Stomach smooth muscle (tissue), 2 donors: ENCODE data around the gene AMH.
A peak's percentile ranks its signal among the peaks of the same experiment; 100 is the strongest.
"Not testable (repeated sequence)": the region's sequence is repeated elsewhere in the genome, so short reads cannot be mapped to it uniquely, and the experiment has no call there.

Experiments
- H3K27ac ChIP-seq: one replicate; pipeline ENCODE4 v1.7.0; 2013; ENCODE audit warnings: mild to moderate bottlenecking, low read length, inconsistent platforms
- H3K27me3 ChIP-seq, 2 donors: one replicate each; pipeline ENCODE4 v1.7.0; 2013; ENCODE audit warnings: low read length in 2 of 2; ENCODE audit not compliant: insufficient read depth in 2 of 2, control insufficient read depth in 1 of 2
- H3K36me3 ChIP-seq, 2 donors: one replicate each; pipeline ENCODE4 v1.7.0; 2013; ENCODE audit warnings: low read length in 2 of 2; ENCODE audit not compliant: control insufficient read depth in 2 of 2, insufficient read depth in 2 of 2
- H3K4me1 ChIP-seq: one replicate; pipeline ENCODE4 v1.7.0; 2013; ENCODE audit warnings: low read length; ENCODE audit not compliant: control insufficient read depth, insufficient read depth
- H3K4me3 ChIP-seq, 2 donors: one replicate each; pipeline ENCODE4 v1.7.0; 2013; ENCODE audit warnings: low read length in 2 of 2
- H3K9ac ChIP-seq, 2 donors: one replicate each; pipeline ENCODE4 v1.7.0; 2013; ENCODE audit warnings: low read length in 2 of 2, mild to moderate bottlenecking in 1 of 2
- H3K9me3 ChIP-seq, 2 donors: one replicate each; pipeline ENCODE4 v1.7.0; 2013; ENCODE audit warnings: low read length in 2 of 2; ENCODE audit not compliant: control insufficient read depth in 2 of 2
- donor health status: healthy.
- donor health status: Pancreatic carcinoma.

Gene AMH

DNA sequence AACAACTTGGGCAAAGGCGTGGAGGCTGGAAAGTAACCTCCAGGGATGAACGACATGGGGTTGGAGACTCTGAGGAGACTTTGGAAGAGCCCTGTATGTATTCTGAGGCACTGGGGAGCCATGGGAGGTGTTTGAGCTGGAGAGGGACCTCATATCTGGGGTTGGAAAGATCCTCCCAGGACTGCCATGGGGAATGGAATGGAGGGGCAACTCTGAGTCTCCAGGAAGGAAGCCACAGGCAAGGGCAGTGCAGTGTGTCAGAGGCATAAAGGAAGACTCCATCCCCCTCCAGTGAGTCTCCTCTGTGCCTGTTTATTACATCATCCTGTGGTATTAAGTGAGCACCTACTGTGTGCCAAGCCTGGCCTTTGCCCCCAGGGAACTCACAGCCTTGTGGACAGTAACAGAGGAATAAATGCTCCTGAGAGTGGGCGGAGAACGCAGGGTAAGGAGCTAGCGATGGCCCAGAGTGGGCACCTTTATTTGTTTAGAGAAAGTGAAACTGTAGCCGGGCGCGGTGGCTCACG, 25.1 kb downstream of the AMH start:
- Histone ChIP-seq H3K4me1 (peaks cover 47% of the 10 kb centered on the region), H3K27me3 (no peaks in the 10 kb centered on the region), H3K9ac (peak overlapping the region in 1 of 2 donors; percentile 48), H3K4me3 (peak overlapping the region in 1 of 2 donors; percentile 65), H3K9me3 (no peaks in the 10 kb centered on the region), H3K36me3 (peaks cover 9 to 11% of the 10 kb centered on the region in 2 donors), H3K27ac (peak overlapping the region; percentile 66)

DNA sequence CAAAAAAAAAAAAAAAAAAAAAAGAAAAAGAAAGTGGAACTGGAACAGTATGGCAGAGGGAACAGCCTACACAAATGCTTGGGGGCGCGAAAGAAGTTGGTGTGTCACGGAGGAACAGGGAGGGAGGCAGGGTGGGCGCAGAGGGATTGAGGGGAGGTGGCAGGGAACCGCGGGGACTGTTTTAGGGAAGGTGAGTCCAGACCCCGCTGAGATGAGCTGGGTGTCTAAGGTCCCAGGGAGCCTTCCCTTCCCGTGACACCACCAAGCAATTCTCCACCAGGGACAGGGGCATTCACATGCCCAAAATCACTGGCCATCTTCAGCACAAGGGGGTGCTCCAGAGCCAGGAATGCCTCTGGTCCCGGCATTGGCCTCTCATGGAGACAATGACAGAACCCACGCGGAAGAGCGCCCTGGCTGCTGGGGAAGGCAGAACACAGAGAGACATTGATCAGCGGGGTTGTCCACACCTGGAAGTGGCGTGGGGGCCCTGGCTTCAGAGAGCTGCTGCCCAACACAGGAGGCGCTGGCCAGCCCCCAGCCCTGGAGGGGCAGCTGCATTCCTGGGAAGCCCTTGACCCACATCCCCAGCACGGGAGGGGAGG, 25.9 kb downstream of the AMH start:
- peaks cover 9 to 11% of the 10 kb centered on the region in 2 donors for H3K36me3 ChIP-seq
- peaks cover 47% of the 10 kb centered on the region for H3K4me1 ChIP-seq
- H3K4me3 ChIP-seq = no peak overlapping the region
- no peak overlapping the region for H3K27ac ChIP-seq
- no peaks in the 10 kb centered on the region for H3K27me3 ChIP-seq
- H3K9me3 ChIP-seq = no peaks in the 10 kb centered on the region
- no peak overlapping the region for H3K9ac ChIP-seq

DNA sequence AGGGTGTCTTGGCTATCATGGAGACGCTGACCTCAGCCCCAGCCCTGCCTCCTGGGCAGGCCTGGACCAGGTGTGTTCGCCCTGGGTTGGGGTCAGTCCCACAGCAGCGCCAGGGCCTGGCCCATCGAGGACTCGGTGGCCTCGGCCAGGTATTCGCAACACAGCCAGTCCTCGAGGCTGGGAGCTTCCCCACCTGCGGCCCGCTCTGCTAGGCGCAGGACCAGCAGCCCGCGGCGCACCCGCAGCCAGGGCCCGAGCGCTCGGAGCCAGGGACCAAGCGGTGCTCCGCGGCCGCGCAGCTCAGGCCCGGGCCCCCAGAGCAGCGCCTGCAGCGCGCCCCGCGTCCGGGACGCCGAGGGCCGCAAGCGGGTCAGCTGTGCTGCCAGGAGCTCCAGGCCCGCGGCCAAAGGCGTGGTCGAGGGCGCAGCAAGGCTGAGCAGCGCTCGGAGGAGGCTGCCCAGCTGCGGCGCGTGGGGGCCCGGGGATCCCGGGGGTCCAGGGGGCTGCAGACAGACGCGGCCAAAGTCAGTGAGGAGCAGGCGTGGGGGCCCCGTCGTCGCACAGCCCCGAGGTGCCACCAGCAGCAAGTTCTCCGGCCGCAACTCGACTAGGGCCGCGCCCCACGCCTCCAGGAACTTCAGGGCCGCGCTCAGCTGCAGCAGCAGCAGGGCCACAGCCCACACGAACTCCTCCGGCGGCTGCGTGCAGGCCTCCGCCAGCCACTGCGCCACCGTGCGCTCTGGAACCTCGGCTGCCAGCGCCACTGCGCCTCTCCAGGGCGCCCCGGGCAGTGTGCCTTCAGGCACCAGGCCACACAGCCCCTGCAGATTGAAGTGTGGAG, 26.7 kb downstream of the AMH start:
- Histone ChIP-seq H3K4me3 (peak overlapping the region in 1 of 2 donors; percentile 15), H3K9me3 (no peaks in the 10 kb centered on the region), H3K27ac (no peak overlapping the region), H3K4me1 (peaks cover 47% of the 10 kb centered on the region), H3K36me3 (peaks cover 9 to 11% of the 10 kb centered on the region in 2 donors), H3K9ac (no peak overlapping the region), H3K27me3 (no peaks in the 10 kb centered on the region)

DNA sequence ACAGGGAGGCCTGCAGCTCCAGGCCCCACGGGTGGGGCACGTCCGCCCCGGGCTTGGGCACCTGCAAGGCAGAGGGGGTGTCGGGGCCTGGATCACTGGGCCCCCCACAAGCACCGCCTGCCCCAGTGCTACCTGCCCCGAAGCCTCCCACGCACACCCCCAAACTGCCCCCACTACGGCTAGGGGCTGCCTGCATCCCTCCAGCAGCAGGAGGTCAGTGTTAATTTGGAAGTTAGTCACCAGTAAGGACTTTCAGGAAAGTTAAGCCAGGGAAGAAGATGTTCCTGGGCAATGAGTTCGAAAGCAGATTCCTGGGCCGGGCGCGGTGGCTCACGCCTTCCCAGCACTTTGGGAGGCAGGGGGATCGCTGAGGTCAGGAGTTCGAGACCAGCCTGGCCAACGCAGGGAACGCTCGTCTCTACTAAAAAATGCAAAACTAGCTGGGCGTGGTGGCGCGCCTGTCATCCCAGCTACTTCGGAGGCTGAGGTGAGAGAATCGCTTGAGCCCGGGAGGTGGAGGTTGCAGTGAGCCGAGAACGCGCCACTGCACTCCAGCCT, 27.4 kb downstream of the AMH start:
- Histone ChIP-seq H3K27ac (no peak overlapping the region), H3K36me3 (peaks cover 9 to 11% of the 10 kb centered on the region in 2 donors), H3K27me3 (no peaks in the 10 kb centered on the region), H3K9ac (no peak overlapping the region), H3K9me3 (no peaks in the 10 kb centered on the region), H3K4me1 (peaks cover 40% of the 10 kb centered on the region), H3K4me3 (no peak overlapping the region)

DNA sequence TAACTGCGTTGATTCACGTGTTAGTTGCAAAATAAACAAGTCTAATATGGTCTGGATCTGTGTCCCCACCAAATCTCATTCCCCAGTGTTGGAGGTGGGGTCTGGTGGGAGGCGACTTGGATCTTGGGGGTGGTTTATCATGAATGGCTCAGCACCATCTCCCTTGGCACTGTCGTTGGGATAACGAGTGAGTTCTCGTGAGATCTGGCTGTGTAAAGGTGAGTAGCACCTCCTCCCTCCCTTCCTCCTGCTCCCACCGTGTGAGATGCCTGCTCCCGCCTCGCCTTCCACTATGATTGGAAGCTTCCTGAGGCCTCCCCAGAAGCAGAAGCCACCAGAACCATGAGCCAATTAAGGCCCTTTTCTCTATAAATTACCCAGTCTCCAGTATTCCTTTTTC, 28.0 kb downstream of the AMH start:
- no peaks in the 10 kb centered on the region for H3K27me3 ChIP-seq
- H3K9me3 ChIP-seq = no peaks in the 10 kb centered on the region
- H3K36me3 ChIP-seq = peaks cover 8 to 9% of the 10 kb centered on the region in 2 donors
- H3K9ac ChIP-seq = no peak overlapping the region
- H3K27ac ChIP-seq = no peak overlapping the region
- H3K4me3 ChIP-seq = no peak overlapping the region
- peaks cover 40% of the 10 kb centered on the region for H3K4me1 ChIP-seq

DNA sequence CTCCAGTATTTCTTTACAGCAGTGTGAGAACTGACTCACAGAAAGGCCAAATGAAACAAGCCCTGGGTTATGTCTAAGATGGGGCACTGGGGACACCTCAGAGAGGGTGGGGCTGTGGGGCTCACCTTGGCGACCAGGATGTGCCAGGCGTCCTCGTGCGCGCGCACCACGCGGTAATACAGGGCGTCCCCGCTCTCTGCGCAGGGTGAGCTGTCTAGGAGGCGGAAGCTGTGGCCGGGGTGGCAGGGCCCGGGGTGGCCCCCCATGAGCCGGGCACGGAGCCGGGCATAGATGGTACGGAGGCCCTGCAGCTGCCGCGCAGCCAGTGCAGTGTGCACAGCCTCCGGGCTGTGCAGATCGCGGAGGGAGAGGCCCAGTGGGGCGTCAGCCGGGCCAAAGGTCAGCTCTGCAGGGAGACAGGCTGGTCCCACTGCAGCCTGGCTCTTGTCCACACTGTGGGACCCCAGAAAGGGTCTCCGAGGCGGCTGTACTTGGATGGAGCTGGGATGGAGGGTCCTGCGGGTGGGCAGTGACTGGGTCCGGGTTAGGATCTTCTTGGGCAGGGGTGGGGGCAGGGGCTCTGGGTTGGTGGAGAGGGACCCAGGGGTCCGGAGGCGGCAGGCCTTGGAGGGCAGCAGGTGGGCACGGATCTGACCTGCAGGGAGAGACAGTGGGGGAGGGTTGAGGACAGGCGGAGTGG, 29.5 kb downstream of the AMH start:
- Histone ChIP-seq H3K36me3 (peaks cover 2 to 4% of the 10 kb centered on the region in 2 donors), H3K4me1 (peaks cover 35% of the 10 kb centered on the region), H3K9me3 (no peaks in the 10 kb centered on the region), H3K9ac (no peak overlapping the region), H3K27me3 (no peaks in the 10 kb centered on the region), H3K27ac (no peak overlapping the region), H3K4me3 (no peak overlapping the region)

DNA sequence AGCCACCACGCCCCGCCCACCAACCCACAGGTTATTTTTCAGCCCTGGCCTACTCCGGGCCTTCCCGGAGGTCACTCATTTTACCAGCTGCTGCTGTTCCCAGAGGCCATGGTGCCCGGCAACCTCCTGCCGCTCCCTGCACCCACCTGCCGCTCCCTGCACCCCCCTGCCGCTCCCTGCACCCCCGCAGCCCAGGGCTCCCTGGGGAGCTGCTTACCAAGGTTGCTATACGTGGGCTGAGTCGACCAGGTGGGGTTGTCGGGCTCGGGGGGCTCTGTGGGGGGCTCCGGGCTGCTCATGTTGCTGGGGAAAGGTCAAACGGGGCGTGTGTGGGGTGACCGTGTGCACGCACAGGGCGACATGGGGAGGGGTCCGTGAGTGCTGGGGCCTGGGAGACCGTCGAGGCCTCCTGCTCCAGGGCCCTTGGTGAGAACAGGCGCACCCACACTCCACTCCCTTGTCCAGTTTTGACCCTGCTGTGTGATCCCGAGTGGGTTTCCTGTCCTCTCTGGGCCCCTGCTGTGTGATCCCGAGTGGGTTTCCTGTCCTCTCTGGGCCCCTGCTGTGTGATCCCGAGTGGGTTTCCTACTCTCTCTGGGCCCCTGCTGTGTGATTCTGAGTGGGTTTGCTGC, 31.6 kb downstream of the AMH start:
- no peak overlapping the region for H3K9ac ChIP-seq
- H3K27ac ChIP-seq = no peak overlapping the region
- no peaks in the 10 kb centered on the region for H3K9me3 ChIP-seq
- no peaks in the 10 kb centered on the region for H3K36me3 ChIP-seq
- no peaks in the 10 kb centered on the region for H3K27me3 ChIP-seq
- H3K4me3 ChIP-seq = no peak overlapping the region
- peaks cover 17% of the 10 kb centered on the region for H3K4me1 ChIP-seq

DNA sequence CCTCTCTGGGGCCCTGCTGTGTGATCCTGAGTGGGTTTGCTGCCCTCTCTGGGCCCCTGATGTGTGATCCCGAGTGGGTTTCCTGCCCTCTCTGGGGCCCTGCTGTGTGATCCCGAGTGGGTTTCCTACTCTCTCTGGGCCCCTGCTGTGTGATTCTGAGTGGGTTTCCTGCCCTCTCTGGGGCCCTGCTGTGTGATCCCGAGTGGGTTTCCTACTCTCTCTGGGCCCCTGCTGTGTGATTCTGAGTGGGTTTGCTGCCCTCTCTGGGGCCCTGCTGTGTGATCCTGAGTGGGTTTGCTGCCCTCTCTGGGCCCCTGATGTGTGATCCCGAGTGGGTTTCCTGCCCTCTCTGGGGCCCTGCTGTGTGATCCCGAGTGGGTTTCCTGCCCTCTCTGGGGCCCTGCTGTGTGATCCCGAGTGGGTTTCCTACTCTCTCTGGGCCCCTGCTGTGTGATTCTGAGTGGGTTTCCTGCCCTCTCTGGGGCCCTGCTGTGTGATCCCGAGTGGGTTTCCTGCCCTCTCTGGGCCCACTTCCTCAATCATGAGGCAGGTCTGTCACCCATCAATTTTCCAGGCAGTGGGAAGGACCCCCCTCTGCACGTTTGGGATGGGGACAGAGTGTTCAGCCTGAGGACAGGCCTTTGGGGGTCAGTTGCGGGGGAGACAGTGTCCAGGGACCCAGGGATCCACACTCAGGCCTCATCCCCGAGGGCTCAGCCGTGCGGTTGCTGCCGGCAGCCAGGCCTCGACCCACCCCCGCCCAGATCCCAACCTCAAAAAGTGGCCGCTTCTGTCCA, 32.3 kb downstream of the AMH start:
- H3K9ac ChIP-seq = peak overlapping the region in 1 of 2 donors; percentile 9
- H3K27ac ChIP-seq = not testable (repeated sequence)

DNA sequence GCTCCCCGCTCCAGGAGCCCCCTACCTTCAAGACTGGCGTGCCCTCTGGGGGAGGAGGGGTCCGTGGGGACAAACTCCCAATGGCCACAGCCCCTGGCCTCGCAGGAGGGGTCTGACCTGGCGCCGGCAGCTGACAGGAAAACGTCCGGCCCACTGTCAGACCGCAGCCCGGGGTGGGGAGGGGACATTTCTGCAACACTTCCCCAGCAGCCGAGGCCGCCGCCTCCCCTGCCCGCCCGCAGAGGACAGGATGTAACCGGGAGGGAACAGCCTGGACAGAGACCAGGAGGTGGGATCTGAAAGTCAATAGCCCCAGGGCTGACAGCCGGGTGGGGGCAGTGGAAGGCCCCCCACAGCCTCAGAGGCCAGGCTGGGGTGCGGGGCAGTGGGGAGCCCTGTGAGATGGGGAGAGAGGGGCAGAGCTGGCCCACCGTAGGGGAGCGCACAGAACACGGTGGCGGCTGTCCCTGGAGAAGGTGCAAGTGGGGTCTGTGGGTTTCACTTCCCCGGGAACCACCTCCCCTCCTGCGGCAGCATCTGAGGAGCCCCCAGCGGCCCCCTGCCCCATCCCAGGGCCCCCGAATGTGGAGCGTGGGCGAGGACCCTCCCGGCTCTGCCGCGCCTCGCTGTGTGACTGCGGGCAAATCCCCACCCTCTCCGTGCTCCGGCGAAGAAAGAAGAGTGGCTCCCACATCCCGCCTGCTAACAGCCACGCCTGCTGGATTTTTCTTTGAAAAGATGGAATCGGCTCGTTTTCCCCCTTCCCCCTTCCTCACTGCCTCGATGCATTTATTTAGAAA, 33.1 kb downstream of the AMH start, which contains the start of gene PEAK3:
TSS of gene PEAK3 (minus strand) at position 114 of the 800 bp plus-strand sequence. CDS start 1,244 bp downstream, outside the sequence.
- H3K27me3 ChIP-seq = no peaks in the 10 kb centered on the region
- no peak within 1 kb of the TSS for H3K27ac ChIP-seq

More for the DNA sequence above, 32.3 kb downstream of the AMH start:
- not testable (repeated sequence) for H3K4me1 ChIP-seq, H3K27me3 ChIP-seq, H3K36me3 ChIP-seq, H3K9me3 ChIP-seq
- peak overlapping the region in 1 of 2 donors; percentile 29 for H3K4me3 ChIP-seq

More for the DNA sequence above, 33.1 kb downstream of the AMH start, which contains the start of gene PEAK3:
- Histone ChIP-seq H3K4me1 (peaks cover 10% of the 10 kb centered on the region), H3K4me3 (peak within 1 kb of the TSS in 1 of 2 donors; percentile 52), H3K9me3 (no peaks in the 10 kb centered on the region), H3K36me3 (no peaks in the 10 kb centered on the region), H3K9ac (peak within 1 kb of the TSS in 1 of 2 donors; percentile 9)
